HG03025 (cell line): Measurements from ENCODE around the gene PPEF1.

Experiments used
- ATAC-seq: cut with Tn5 transposase; IDR thresholded peaks from one replicate; pipeline ENCODE4 v1.9.1; 2021; ENCODE audit warnings: mild to moderate bottlenecking, moderate library complexity; ENCODE audit not compliant: unreplicated experiment, low FRiP score

PPEF1 gene

DNA sequence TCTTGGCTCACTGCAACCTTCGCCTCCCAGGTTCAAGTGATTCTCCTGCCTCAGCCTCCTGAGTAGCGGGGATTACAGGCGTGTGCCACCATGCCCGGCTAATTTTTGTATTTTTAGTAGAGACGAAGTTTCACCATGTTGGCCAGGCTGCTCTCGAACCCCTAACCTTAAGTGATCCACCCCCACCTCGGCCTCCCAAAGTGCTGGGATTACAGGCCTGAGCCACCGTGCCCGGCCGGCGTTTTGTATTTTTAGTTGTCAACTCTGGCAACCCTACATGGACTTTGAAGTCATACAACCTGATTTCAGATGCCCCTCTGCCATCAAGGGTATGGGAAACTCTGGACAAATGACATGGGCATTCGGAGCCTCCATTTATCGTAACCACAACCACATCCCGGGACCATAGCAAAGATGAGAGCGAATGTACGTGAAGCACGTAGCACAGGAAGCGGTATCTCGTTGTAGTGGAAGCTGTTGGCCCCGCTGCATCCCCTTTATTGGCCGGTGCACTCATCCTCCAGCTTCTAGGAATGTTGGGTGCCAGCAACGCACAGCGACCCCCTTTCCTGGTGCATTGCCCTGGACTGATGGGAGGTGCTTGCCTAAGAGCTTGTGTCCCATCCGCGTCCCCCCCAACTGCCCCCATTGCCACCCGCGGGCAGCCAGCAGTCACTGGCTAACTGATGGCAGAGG lies 167.3 kb downstream of the PPEF1 start:
- no peak for ATAC-seq

GRCh38 chrX:18875256-18875878 lies 167.9 kb downstream of the PPEF1 start:
- ATAC-seq, result no peak

DNA sequence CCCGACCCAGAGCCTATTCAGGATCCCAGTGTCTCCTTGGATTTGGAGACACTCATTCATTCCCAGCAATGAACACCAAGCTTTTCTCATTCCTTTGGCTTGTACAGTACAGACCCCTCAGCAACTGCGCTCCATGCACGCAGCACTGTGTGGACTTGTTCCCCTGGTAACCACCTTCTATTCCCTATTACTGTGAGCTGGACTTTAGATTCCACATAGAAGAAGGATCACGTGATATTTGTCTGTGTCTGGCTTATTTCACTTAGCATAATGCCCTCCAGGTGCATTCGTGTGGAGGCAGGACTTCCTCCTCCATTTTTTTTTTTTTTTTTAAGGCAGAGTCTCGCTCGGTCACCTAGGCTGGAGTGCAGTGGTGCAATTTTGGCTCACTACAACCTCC lies 170.0 kb downstream of the PPEF1 start:
- no peak for ATAC-seq
